Stimulated activated CD4-positive, alpha-beta T cell treated with anti-CD3 and anti-CD28 coated beads, TNF-alpha, amount 100 ng/mL, for 4 hours (primary cell): ENCODE measurements around the gene HDAC9.

ENCODE experiments used
- DNase-seq, 3 experiments: peaks; one replicate each; pipeline ENCODE4 v3.0.0-alpha.2; 2020; ENCODE audit warnings: low read depth in 3 of 3

Gene HDAC9

DNA sequence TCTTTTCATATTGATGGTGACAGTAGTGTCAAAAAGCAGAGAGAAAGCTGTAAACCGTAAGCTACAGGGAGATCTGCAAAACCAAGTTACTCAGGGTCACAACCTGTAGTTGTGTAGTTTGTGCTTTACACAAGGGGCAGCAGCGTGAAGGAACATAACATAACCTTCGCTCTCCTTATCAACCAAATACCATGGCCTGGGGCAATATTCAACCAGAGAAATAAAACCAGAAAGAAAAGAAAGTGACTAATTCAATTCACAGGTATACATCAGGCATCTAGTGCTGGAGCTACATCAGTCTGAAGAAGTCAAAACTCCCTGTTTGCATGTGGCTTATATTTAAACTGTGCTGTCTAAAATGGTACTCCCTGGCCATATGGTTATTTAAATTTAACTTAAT, 397.6 kb downstream of the HDAC9 start:
- no peak for DNase-seq

DNA sequence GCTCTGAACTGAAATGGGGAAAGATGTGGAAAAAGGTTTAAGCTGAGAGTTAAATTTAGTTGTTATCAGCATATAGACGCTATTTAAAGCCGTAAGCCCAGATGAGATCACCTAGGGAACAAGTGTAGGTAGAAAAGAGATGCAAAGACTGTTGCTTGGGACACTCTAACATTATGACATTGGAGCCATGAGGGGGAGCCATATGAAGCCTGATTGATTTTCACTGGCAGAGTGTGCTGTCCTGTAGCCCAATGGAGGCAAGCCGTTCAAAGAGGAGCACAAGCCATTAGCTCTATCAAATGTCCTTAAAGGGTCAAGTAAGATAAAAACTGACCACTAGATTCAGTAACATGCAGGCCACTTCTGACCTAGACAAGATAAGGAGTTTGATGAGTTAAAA, 398.6 kb downstream of the HDAC9 start:
- DNase-seq, result no peak

DNA sequence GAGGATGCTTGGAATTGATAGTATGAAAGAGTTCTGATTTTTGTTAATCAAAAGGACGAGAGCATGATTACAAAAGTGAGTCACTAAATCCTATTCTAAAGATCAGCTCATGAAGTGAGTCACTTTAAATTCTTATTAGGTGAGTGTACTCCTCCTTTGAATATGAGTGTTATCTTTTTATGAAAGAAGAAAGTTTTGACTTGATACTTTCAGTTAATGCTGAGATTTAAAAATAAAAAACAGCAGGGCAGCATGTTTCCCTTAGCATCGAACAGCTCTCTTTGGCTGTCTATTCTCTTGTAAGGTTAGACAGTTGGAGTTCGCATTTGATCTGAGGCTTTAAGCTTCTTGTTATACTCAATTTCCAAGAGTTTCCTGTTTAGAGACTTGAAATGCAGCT, 399.9 kb downstream of the HDAC9 start:
- DNase-seq, result no peak

DNA sequence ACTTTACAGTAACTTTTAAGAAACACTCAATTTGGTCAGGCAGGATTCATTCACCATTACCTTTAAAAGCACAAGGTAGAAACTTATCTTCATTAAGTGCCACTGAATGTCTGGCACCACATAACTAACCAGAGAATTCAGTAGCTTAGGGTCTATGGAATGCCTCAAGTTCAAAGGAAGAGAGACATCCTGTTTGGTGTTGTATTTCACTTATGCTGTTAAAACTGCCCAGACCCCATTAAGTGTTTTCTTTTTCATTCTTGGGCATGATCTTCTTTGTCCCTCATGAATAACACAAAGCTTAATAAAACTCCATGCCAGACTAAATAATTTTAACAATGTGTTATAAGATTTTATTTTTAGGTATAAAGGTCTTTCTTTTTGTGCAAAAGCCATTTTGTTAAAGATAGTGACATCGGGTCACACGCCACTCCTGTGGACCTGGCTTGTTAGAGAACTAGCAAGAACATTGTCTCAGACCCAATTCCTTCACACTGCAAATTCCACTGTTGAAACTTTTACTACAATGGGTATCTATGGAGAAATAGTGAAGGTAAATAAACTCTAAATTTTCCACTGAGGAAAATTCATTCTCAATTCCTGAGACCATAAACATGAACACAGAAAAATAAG, 400.9 kb downstream of the HDAC9 start:
- DNase-seq, result no peak

DNA sequence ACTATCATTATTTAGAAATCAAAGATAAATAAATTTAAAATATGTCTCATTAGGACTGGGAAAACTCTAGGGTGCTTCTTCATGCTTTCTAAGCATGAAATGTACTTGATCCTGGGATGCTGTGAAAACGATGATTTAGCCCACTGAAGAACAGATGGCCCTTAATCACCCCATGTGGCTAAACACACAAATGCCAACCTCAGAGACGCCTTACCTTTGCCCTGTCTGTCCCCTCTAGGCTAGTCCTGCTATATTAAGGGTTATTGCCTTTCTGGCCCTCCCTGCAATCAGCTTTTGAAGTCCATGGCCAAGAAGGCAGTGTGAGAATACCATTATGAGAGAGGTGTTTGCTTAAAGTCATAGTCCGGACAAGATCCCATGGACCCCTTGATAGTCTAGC, 404.7 kb downstream of the HDAC9 start:
- DNase-seq, result no peak

DNA sequence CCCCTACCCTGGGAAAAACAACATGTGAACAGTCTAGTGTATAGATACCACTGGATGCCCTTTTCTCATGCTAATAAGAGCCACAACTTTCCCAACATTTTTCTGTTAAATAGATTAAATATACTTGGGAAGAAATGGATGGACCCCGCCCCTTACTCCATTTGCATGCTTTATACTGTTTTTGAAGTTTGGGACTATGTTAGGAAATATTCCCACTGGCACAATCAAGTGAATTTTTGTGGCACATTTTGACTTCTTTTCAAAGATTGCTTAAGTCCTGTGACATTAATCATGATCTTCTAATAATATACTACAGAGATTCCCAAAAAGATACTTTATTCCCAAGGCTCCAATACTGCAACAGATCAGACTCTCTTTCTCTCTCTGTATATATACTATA, 405.3 kb downstream of the HDAC9 start:
- DNase-seq, result no peak

DNA sequence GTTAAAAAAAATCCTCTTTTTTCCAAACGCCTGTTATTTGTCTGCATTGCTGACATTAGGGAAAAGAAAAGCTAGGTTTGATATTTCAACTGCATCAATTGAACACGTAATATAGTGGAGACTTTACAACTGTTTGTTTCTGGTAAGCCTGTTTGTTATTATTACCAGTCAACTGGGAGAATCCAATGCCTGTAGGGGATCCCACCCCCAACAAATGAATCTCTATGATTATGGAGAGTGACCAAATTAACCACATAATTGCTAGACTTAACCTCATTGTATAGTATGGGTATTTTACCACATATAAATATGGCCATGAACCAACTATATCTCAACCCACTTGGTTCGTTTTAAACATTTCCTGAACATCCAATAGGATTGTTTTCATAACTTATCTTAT, 405.8 kb downstream of the HDAC9 start:
- no peak for DNase-seq

DNA sequence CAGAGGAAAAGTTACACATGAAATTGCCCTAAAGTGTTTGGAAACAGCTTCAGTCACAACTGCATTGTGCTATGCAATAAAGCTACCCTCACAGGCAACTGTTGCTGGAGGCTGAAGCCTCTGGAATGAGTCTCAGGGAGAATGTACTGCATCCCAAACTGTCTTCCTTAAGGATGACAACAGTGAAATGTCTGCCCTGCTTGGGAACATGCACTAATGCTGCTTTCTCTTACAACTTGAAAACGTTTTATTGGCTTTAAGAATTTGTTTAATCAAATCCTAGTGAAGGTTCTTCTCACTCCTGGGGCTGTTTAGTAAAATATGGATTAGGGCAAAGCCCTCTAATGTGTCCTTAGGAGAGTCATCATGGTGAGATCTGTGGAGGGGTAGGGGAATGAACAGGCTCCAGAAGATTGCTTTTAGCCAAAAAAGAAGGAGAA, 406.5 kb downstream of the HDAC9 start:
- DNase-seq, result no peak

DNA sequence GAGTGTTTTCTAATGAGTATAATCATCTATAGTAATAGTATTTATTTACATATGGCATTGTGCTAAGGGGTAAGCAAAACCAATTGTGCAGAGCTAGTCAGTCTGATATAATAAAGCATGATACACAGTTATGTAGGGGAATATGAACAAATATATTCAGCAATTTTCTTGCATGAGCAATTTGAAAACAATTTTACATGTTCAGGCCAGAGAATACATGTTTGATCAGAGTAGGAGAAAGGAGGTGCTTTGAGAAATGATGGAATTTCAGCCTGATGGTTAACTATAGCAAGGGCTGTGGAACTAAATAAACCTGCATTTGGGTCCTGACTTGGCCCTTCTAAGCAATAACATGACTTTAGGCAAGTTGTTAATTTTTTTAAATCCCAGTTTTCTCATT, 407.3 kb downstream of the HDAC9 start:
- DNase-seq, result no peak

DNA sequence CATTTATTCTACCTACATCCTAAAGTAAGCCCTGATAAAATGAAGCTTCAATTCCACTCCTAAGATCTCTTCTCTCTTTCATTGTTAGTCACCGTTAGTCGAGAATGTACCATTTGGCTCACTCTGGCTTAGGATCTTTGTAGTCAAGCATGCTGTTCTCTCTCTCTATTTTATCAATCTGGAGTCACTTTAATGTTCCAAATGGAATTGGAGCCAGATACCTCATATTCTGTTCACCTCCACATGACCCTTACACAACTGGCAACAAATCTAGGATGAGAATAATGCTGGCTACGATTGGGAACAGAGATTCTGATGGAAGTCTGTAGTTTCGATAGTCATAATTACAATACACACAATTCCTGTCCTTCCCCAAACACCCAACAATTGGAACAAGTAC, 408.1 kb downstream of the HDAC9 start:
- no peak for DNase-seq

DNA sequence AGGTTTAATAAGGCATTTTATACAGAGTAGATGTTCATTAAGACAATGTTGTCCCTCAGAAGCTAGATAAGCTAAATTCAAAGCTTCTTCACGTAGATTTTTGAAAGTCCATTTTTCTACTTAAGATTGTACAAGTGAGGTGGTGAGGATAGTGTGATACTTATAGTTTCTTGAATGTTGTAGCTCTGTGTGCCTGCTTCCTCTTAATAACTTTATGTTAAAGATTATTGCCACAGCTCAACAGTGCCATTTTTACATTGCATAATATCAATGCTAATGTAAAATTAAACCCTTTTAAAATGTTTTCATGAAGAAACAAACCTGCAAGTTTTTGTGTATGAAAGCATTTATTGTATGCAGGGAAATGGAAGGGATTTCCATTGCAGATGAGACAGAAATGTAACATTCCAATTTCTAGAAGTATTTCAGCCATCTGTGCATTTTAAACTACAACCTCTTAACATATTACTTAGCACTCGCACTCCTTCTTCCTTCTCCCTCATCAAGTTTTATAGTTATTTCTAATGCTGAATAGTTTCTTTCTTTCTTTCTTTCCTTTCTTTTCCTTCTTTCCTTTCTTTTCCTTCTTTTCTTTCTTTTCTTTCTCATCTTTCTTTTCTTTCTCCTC, 409.9 kb downstream of the HDAC9 start:
- DNase-seq, result no peak

DNA sequence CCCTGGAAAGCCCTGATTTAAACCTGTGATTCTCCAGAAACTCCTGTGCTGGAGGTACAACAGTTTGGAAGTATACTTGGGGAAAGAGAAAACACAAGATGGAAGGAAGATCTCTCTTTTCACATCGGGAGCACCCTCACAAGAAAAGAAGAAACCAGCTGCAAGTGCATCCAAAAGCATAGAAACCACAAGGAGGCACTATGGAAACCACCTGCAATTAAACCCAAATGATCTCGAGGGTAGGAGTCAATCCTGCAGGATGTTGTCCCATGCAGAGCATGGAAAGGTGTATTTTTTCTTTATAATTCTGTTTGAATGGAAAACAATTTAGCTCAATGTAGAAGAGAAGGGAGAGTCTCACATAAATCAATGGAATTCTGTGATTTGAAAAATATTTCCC, 411.4 kb downstream of the HDAC9 start:
- no peak for DNase-seq

DNA sequence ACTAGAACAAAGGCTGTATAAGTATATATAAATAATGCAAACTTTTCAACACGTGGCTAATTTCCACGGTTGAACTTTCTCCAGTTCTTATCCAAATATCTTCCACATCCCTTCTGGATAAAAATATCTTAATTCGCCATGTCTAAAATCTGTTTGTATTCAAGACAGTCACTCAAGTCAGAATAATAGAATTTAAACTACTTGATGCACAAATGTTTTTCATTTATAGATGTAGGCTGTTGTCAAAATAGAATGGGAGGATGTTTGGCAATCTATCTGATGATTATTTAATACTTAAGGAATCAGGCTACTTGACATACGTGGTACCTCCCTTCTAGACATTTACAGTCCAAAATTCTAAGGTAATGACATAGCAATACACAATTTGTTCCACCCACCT, 417.6 kb downstream of the HDAC9 start:
- no peak for DNase-seq

DNA sequence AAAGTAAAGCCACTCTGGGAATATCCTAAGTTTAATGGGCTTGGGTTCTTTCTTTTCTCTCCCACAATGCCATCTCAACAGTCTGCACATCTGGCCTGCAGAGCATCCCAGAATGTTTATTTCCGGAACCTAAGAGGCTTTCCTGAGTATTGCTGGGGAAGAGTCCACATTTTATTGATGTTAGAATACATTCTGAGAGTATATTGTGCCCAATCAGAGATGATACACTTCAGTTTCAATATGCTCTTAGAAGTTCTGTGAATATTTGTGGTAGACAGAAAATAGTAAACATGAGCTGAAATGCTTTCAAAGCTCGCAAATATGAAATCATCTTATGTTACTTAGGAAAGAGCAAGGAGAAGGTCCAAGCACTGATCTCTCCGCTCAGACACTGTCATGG, 421.3 kb downstream of the HDAC9 start:
- no peak for DNase-seq

DNA sequence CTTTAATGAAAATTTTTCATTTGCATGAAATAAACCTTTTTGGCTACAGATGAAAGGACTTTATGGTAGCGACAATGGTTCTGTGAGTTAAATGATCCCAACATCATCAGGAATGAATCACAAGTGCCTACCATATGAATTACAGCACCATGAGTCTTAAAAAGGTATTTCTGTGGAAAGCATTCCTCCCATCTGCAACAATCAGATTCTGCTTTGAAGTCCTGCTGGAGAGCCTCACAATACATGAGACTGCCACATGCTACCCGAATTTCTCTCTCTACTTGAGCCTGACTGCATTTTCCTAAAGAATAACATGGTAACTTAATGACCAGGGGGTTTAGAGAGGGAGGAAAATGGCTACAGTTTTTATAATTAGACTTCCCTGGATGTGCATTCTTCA, 431.6 kb downstream of the HDAC9 start:
- no peak for DNase-seq

DNA sequence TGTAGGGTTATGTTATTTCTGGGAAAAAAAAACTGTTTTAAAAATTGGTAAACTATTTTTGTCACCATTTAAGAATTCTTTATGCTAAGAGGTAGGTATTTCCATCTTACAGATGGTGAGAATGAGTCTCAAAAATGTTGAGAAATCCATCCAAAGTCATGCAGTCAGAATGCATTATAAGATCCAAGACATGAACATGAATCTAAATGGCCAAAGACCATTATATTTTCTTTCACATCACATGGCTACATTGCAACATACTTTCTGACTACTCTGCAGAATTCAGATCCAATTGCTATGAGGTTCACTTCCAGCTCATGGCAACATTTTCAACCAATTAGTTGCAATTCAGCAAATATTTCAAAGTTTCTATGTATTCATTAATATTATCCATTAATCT, 440.7 kb downstream of the HDAC9 start:
- DNase-seq, result no peak

DNA sequence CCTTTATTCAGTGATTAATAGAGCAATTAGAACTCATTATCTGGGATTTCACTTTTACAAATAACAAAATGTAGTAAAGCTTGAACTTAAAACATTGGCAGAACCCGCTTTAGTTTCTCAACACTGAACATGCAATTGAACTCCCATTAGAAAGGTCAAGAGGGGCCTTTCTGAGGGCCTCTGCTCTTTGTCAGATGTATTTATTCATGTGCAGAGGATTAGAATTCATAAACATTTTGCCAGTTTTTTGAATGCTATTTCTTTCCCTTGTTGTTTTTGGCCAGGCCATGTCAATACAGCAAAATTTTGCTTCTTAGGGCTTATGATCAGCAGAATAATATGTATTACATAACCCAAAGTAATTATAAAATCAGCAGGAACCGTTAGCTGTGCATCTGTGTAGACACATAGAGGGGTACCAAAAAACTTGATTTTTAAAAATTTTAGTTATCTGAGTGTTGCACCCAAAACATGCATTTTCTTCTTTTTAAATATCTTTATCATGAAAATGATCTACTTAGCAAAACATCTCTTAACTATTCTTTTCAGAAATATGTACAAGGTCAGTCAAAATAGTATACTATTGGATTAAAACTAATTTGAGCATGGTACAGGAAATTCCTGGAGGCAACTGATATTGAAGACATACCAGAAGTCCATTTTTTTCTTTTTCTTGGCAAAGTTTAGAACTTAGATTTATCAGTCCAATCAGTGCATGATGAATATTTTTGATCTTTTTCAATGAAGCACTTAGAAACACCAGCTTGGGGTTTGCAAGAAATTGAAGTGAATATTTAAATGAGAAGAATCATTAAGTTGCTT, 444.4 kb downstream of the HDAC9 start:
- no peak for DNase-seq

DNA sequence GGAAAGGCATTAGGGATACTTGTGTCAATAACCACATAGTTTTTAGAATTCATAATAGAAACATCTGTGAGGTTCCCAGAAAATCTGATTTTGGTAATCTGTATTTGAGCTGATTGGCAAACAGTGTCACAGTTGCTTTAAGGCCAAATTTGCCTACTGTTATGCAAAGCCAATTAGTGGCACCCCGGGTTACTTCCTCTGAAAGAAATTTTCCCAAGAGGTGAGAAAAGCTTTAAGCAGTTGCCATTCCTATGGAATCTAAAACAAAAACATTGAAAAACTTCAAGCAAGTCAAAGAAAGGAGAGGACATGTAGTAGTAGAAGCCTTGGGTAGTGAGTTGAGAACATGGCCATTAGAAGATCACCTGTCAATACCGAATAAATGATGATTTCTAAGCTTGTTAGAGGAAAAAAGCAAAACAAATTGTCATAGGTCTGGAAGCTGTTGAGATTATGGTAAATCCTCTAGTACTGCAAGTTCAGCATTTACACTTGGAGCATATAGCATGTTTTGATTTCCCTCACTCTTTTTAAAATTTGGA, 445.1 kb downstream of the HDAC9 start:
- DNase-seq, result no peak

DNA sequence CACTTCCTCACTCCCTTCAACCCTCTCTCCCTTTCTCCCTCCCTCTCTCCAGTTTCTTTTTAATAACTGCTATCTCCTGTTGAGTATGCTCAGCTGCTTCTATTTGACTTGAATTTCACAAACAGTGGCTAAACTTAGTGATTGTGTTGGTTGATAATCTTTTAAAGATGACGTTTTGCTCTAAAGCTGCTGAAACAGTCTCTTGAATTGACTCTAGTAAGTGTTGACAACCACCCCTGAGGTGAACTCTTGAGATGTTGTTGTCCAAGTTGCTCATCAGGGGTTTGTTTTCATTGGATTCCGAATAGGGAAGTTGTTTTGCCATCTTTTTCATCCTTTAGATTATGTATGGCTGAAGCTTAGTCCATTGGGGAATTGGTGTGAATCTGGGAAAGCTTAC, 445.7 kb downstream of the HDAC9 start:
- no peak for DNase-seq

DNA sequence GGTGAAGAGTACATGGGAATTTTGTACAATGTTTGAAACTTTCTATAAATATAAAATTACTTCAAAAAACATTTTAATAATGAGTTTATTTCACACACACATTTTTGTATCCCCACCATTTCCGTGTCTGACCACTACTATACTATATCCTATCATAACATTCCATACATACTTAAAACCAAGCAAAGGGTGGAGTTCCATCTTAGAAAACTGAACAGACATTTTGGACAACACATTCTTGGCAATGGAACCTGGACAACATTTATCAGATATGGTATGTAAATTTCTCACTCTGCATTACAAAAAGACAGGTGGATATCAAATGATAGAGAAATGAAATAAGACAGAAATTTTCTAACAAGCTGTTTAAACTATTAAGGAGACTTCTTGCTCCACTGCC, 453.0 kb downstream of the HDAC9 start:
- DNase-seq, result no peak

DNA sequence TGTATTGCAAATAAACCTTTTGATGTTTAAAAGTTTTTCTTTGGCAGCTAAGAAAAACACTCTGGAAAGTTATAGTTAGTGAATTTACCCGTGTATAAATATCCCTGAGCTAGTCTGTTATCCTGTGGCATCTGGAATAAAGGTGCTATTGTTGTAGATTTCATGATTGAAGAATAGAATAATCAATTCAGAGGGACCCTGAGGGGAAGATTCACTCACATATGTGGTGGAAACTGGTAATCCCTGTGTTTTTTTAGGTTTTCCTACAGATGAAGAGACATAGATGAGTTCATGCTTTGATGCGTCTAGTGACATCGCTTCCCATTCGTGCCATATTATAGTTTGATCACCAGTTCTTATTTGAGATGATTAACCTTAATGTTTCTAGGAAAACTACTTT, 457.3 kb downstream of the HDAC9 start:
- DNase-seq, result no peak

DNA sequence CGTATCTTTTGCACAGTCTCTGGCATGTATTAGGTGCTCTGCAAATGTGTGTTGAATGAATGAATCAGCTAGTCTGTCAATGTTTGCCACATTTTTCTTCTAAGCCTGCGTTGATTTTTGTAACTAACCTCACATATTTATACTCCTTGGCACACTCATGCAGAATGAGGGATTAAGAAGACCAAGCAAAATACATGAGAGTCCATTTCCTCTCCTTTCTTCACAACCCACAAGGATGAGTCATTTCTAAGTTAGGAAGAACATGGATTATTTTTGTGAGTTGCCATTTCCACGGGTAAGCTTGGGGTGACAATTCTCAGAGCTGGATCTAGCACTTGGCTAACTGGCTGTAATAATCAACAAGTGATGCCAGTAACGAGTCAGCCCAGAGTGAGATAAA, 463.1 kb downstream of the HDAC9 start:
- DNase-seq, result no peak

DNA sequence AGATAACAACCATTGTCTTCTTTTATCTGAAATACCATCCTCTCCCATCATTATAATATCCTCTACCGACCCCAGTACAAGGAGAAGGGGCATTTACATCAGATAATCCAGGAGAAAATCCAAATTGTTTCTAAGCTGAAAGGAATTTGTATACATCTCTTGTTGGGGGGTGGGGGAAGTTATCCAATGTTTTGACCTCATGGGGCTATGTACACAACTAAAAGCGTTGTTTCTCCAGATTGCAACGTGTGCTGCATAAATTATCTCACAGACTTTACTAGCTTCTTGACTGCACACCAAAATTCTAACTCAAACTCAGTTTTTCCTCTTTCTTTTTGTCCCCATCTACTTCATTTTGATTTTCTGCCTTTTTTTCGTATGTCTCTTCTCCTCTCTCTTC, 465.2 kb downstream of the HDAC9 start:
- DNase-seq, result no peak
